GM12872 (cell line): ENCODE data around the gene ENAH.

Source experiments
- TF ChIP-seq, protein P1 (sequence below): IDR thresholded peaks from 3 replicates; pipeline ENCODE4 v1.5.1; 2011; ENCODE audit warnings: low read depth, mild to moderate bottlenecking, low read length, moderate library complexity; ENCODE audit not compliant: insufficient read depth

The ENAH gene

GRCh38 chr1:225651376-225651871 is 1.5 kb downstream of the ENAH start:
- TF ChIP-seq, protein P1, sequence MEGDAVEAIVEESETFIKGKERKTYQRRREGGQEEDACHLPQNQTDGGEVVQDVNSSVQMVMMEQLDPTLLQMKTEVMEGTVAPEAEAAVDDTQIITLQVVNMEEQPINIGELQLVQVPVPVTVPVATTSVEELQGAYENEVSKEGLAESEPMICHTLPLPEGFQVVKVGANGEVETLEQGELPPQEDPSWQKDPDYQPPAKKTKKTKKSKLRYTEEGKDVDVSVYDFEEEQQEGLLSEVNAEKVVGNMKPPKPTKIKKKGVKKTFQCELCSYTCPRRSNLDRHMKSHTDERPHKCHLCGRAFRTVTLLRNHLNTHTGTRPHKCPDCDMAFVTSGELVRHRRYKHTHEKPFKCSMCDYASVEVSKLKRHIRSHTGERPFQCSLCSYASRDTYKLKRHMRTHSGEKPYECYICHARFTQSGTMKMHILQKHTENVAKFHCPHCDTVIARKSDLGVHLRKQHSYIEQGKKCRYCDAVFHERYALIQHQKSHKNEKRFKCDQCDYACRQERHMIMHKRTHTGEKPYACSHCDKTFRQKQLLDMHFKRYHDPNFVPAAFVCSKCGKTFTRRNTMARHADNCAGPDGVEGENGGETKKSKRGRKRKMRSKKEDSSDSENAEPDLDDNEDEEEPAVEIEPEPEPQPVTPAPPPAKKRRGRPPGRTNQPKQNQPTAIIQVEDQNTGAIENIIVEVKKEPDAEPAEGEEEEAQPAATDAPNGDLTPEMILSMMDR, result no peak

GRCh38 chr1:225650179-225650578 is 2.7 kb downstream of the ENAH start:
- TF ChIP-seq, protein P1, result no peak

DNA sequence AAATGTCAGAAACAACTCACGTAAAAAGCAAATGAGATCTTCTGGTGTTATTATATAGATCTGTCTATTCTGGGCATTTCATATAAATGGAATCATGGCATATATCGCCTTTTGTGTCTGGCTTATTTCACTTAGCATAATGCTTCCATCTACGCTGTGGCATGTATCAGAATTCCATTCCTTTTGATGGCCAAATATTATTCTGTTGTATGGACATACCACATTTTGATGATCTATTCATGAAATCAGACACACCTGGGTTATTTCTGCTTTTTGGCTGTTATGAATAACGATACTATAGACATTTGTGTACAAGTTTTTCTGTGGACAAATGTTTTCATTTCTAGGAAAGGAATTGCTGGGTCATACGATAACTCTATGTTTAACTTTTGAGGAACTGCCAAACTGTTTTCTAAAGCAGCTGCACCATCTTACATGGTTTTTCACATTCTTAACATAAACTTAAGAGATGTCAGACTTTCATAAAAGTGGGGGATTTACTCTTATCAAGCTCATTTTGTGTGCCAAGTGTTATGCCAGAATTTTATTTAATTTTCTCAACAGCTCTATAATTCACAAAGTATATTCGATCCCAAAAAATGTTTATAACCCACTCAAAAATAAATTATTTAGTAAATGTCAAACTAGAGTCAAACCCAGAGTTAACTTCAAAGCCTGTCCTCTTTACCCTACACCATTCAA is 7.6 kb downstream of the ENAH start:
- TF ChIP-seq, protein P1, result no peak

GRCh38 chr1:225644666-225645065 is 8.3 kb downstream of the ENAH start:
- TF ChIP-seq, protein P1, result no peak

DNA sequence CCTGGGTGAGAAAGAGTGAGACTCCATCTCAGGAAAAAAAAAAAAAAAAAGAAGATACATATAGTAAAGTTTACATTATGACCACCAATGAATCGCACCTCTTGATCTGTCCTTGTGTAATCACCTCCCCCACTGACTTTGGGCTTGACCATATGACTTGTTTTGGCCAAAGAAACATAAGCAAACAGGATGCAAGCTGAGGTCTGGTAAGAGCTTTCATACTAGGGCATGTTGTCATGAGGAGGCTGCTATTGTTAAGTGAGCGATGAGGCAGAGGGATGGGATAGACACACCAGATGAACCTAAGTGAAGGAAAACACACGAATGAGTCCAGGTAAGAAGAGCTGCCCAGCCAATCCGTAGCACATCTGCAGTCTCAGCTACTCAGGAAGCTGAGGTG is 10.7 kb downstream of the ENAH start:
- TF ChIP-seq, protein P1, result no peak

GRCh38 chr1:225638853-225639252 is 14.1 kb downstream of the ENAH start:
- TF ChIP-seq, protein P1, result no peak

DNA sequence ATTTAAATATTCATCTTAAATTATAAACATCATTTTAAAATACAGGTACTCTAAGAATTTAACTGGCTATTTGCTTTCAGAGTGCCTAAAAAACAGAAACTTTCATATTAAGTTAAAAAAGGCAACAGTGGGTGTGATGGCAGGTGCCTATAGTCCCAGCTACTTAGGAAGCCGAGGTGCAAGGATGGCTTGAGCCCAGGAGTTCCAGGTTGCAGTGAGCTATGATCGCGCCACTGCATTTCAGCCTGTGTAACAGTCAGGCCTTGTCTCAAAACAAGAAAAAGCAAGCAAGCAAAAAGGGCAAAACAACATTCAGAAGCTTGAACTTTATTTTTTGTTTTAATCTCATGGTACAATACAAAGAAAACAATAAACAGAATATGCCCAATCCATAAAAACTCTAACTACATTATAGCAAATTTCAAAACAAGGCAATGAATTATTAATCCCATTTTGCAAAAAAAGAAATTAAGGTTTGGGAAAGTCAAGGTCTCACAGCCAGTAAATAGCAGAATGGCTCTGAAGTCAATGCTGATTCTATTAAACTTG is 15.2 kb downstream of the ENAH start:
- TF ChIP-seq, protein P1, result no peak
